H9 (cell line): Measurements from ENCODE around the gene HEATR1. TPM values are rescaled to one million over a fixed set of nuclear protein-coding genes. Genes with fewer than 3 reads are reported as not detected.

Experiments
- DNase-seq: peaks from one replicate; pipeline ENCODE4 v3.0.0-alpha.2; 2017
- H2AFZ ChIP-seq: one replicate; pipeline ENCODE4 v1.6.1; 2013; ENCODE audit warnings: mild to moderate bottlenecking, low read length, control low read depth, moderate library complexity
- H2AK5ac ChIP-seq: 2 replicates; pipeline ENCODE4 v1.6.1; 2013; ENCODE audit warnings: low read length, control low read depth, mixed read lengths; ENCODE audit not compliant: insufficient read length
- H2BK120ac ChIP-seq: one replicate; pipeline ENCODE4 v1.6.1; 2013; ENCODE audit warnings: low read depth, mild to moderate bottlenecking, low read length, control low read depth, inconsistent platforms; ENCODE audit not compliant: poor library complexity, severe bottlenecking
- H2BK12ac ChIP-seq: 2 replicates; pipeline ENCODE4 v1.6.1; 2013; ENCODE audit warnings: low read length, control low read depth, mixed read lengths, low read depth; ENCODE audit not compliant: insufficient read length
- H2BK15ac ChIP-seq: 2 replicates; pipeline ENCODE4 v1.6.1; 2013; ENCODE audit warnings: low read depth, low read length, control low read depth
- H2BK20ac ChIP-seq: one replicate; pipeline ENCODE4 v1.6.1; 2013; ENCODE audit warnings: low read depth, mild to moderate bottlenecking, low read length, control low read depth, inconsistent platforms; ENCODE audit not compliant: poor library complexity, severe bottlenecking
- H2BK5ac ChIP-seq: 2 replicates; pipeline ENCODE4 v1.6.1; 2013; ENCODE audit warnings: low read length, control low read depth, mixed read lengths; ENCODE audit not compliant: insufficient read length
- H3K14ac ChIP-seq: 2 replicates; pipeline ENCODE4 v1.6.1; 2013; ENCODE audit warnings: low read length, control low read depth; ENCODE audit not compliant: insufficient read depth
- H3K18ac ChIP-seq: 2 replicates; pipeline ENCODE4 v1.6.1; 2013; ENCODE audit warnings: low read depth, mild to moderate bottlenecking, mixed read lengths, low read length, control low read depth; ENCODE audit not compliant: insufficient read length
- H3K23ac ChIP-seq: 2 replicates; pipeline ENCODE4 v1.6.1; 2013; ENCODE audit warnings: low read length, control low read depth, mixed read lengths, low read depth; ENCODE audit not compliant: insufficient read length
- H3K23me2 ChIP-seq: 2 replicates; pipeline ENCODE4 v1.6.1; 2013; ENCODE audit warnings: low read depth, mild to moderate bottlenecking, mixed read lengths, low read length, control low read depth; ENCODE audit not compliant: insufficient read length, poor library complexity, severe bottlenecking
- H3K27ac ChIP-seq: 2 replicates; pipeline ENCODE4 v1.5.1; 2013; ENCODE audit warnings: low read length, control low read depth, mixed read lengths, low read depth; ENCODE audit not compliant: insufficient read length
- H3K27me3 ChIP-seq: 2 replicates; pipeline ENCODE4 v1.6.1; 2013; ENCODE audit warnings: low read length, control low read depth, inconsistent platforms; ENCODE audit not compliant: insufficient read depth
- H3K4ac ChIP-seq: 2 replicates; pipeline ENCODE4 v1.6.1; 2013; ENCODE audit warnings: low read depth, mild to moderate bottlenecking, control low read depth, inconsistent platforms, low read length, moderate library complexity
- H3K4me1 ChIP-seq: 2 replicates; pipeline ENCODE4 v1.6.1; 2013; ENCODE audit warnings: low read length, control low read depth, inconsistent platforms; ENCODE audit not compliant: insufficient read depth
- H3K4me2 ChIP-seq: 2 replicates; pipeline ENCODE4 v1.6.1; 2013; ENCODE audit warnings: low read length, control low read depth, mixed read lengths; ENCODE audit not compliant: insufficient read length, insufficient read depth
- H3K56ac ChIP-seq: 2 replicates; pipeline ENCODE4 v1.6.1; 2013; ENCODE audit warnings: low read depth, mild to moderate bottlenecking, mixed read lengths, low read length, control low read depth; ENCODE audit not compliant: insufficient read length
- H3K79me1 ChIP-seq: 2 replicates; pipeline ENCODE4 v1.6.1; 2013; ENCODE audit warnings: low read depth, mild to moderate bottlenecking, moderate library complexity, low read length, control low read depth, inconsistent platforms; ENCODE audit not compliant: insufficient read depth, poor library complexity, severe bottlenecking
- H3K79me2 ChIP-seq: 2 replicates; pipeline ENCODE4 v1.6.1; 2013; ENCODE audit warnings: low read length, control low read depth, inconsistent platforms; ENCODE audit not compliant: insufficient read depth
- H3K9ac ChIP-seq: 2 replicates; pipeline ENCODE4 v1.6.1; 2013; ENCODE audit warnings: low read length, control low read depth, mixed read lengths; ENCODE audit not compliant: insufficient read length; ENCODE audit errors: extremely low read depth
- H3K9me3 ChIP-seq: one replicate; pipeline ENCODE4 v1.6.1; 2013; ENCODE audit warnings: low read depth, low read length, inconsistent platforms; ENCODE audit not compliant: control insufficient read depth
- H3T11ph ChIP-seq: one replicate; pipeline ENCODE4 v1.6.1; 2013; ENCODE audit warnings: mild to moderate bottlenecking, low read length, control low read depth, inconsistent platforms
- H4K20me1 ChIP-seq: one replicate; pipeline ENCODE4 v1.6.1; 2013; ENCODE audit not compliant: control insufficient read depth, insufficient read length, insufficient read depth
- H4K5ac ChIP-seq: 2 replicates; pipeline ENCODE4 v1.6.1; 2013; ENCODE audit warnings: low read depth, mild to moderate bottlenecking, mixed read lengths, low read length, control low read depth; ENCODE audit not compliant: insufficient read length
- H4K8ac ChIP-seq: replicated peaks from 2 replicates; pipeline ENCODE4 v1.6.1; 2013; ENCODE audit warnings: low read length, control low read depth, mixed read lengths, low read depth; ENCODE audit not compliant: insufficient read length
- H4K91ac ChIP-seq: 2 replicates; pipeline ENCODE4 v1.6.1; 2013; ENCODE audit warnings: low read depth, mild to moderate bottlenecking, moderate library complexity, mixed read lengths, low read length, control low read depth; ENCODE audit not compliant: insufficient read length
- H3K27ac Mint-ChIP-seq, 3 experiments: 2 replicates in 2 of 3; 3 replicates in 1 of 3; pipeline ENCODE4 v1.8.0; 2020 to 2021; ENCODE audit warnings: mixed read lengths in 3 of 3, mild to moderate bottlenecking in 1 of 3, moderate library complexity in 1 of 3
- H3K27me3 Mint-ChIP-seq: 2 replicates; pipeline ENCODE4 v1.8.0; 2021; ENCODE audit warnings: low read depth, mild to moderate bottlenecking, moderate library complexity, mixed read lengths
- H3K36me3 Mint-ChIP-seq, 3 experiments: 2 replicates in 2 of 3; 3 replicates in 1 of 3; pipeline ENCODE4 v1.8.0; 2020 to 2021; ENCODE audit warnings: low read depth in 3 of 3, mixed read lengths in 3 of 3; ENCODE audit not compliant: insufficient read depth in 1 of 3
- H3K4me1 Mint-ChIP-seq, 2 experiments: 2 replicates each; pipeline ENCODE4 v1.8.0; 2020; ENCODE audit warnings: mixed read lengths in 2 of 2
- H3K4me3 Mint-ChIP-seq, 2 experiments: 2 replicates in 1 of 2; 3 replicates in 1 of 2; pipeline ENCODE4 v1.8.0; 2020 to 2021; ENCODE audit warnings: mild to moderate bottlenecking in 2 of 2, mixed read lengths in 2 of 2, moderate library complexity in 1 of 2
- H3K9me3 Mint-ChIP-seq, 2 experiments: 2 replicates in 1 of 2; 3 replicates in 1 of 2; pipeline ENCODE4 v1.8.0; 2020; ENCODE audit warnings: mild to moderate bottlenecking in 2 of 2, mixed read lengths in 2 of 2, moderate library complexity in 1 of 2
- WGBS: extraction: QIAGEN DNeasy Blood & Tissue Kit; methylation state at CpG from one replicate; pipeline ENCODE4 v1.1.7; 2013; ENCODE audit warnings: missing lambda C conversion rate, low lambda C conversion rate, mixed read lengths; ENCODE audit not compliant: insufficient read length; ENCODE audit errors: extremely low coverage; 5-methylcytosine and 5-hydroxymethylcytosine counted together
- total RNA-seq: library from RNA; stranded (reverse); gene quantifications from 2 replicates; pipeline ENCODE4 v1.2.1, GENCODE V29; 2021
- TF ChIP-seq, protein P1 (sequence below): fragments of 200-600 bp; sonication (generic); conservative IDR thresholded peaks from 3 replicates; pipeline ENCODE4 v1.8.0; 2021; ENCODE audit warnings: antibody characterized with exemption, mild to moderate bottlenecking

Gene HEATR1
- total RNA-seq, 1 experiment from 2014 or later = 88.2 TPM

DNA sequence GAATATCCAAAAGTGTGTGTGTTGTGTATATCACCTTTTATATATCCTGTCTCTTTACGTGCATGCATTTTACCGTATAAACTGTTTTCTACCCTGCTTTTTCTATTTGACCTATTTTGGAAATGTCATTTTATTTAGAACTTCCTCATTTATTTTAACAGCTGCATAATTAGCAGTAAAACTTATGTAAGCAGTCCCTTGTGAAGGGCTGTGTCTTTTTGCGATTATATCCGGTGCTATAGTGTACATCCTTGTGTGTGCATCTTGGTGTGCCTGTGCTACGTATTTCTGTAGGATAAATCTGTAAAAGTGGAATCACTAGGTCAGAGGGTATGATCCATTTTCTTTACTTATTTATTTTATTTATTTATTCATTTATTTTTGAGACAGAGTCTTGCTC is 73.4 kb downstream of the HEATR1 start:
- H3K9ac ChIP-seq = no peak overlapping the region
- no peak overlapping the region for H2AFZ ChIP-seq
- H4K20me1 ChIP-seq = no peaks in the 10 kb centered on the region
- H3K4me1 ChIP-seq = no peaks in the 10 kb centered on the region
- H3K4me2 ChIP-seq = no peak overlapping the region
- TF ChIP-seq, protein P1, sequence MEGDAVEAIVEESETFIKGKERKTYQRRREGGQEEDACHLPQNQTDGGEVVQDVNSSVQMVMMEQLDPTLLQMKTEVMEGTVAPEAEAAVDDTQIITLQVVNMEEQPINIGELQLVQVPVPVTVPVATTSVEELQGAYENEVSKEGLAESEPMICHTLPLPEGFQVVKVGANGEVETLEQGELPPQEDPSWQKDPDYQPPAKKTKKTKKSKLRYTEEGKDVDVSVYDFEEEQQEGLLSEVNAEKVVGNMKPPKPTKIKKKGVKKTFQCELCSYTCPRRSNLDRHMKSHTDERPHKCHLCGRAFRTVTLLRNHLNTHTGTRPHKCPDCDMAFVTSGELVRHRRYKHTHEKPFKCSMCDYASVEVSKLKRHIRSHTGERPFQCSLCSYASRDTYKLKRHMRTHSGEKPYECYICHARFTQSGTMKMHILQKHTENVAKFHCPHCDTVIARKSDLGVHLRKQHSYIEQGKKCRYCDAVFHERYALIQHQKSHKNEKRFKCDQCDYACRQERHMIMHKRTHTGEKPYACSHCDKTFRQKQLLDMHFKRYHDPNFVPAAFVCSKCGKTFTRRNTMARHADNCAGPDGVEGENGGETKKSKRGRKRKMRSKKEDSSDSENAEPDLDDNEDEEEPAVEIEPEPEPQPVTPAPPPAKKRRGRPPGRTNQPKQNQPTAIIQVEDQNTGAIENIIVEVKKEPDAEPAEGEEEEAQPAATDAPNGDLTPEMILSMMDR = no peak
- no peak overlapping the region for H3K18ac ChIP-seq
- H3K56ac ChIP-seq = no peak overlapping the region
- no peaks in the 10 kb centered on the region for H3K9me3 Mint-ChIP-seq
- H3K27ac ChIP-seq = no peak overlapping the region
- H3K36me3 Mint-ChIP-seq = peaks cover 0 to 4% (median 0%) of the 10 kb centered on the region in 3 experiments; a peak in 2 of 7 replicates
- H3K27me3 Mint-ChIP-seq = no peaks in the 10 kb centered on the region
- peaks cover 2 to 6% of the 10 kb centered on the region in 2 experiments; a peak in 1 of 4 replicates for H3K4me1 Mint-ChIP-seq
- H3K4me3 Mint-ChIP-seq = no peak overlapping the region
- no peak overlapping the region for H3K23ac ChIP-seq
- DNase-seq = no peak
- H3K23me2 ChIP-seq = no peaks in the 10 kb centered on the region
- no peak overlapping the region for H3K27ac Mint-ChIP-seq
- H4K8ac ChIP-seq = no peak overlapping the region
- H2BK120ac ChIP-seq = no peak overlapping the region
- no peak overlapping the region for H2BK5ac ChIP-seq
- no peak overlapping the region for H2BK20ac ChIP-seq
- no peak overlapping the region for H2BK15ac ChIP-seq
- no peaks in the 10 kb centered on the region for H3K79me2 ChIP-seq
- H3K79me1 ChIP-seq = no peaks in the 10 kb centered on the region
- H3T11ph ChIP-seq = no peak overlapping the region
- H2BK12ac ChIP-seq = no peak overlapping the region
- WGBS = no CpG with 5 or more reads among the region's 5 CpGs
- H3K4ac ChIP-seq = no peak overlapping the region
- no peaks in the 10 kb centered on the region for H3K9me3 ChIP-seq
- H4K5ac ChIP-seq = no peak overlapping the region
- no peaks in the 10 kb centered on the region for H3K27me3 ChIP-seq
- H2AK5ac ChIP-seq = no peak overlapping the region
- H3K14ac ChIP-seq = no peak overlapping the region
- no peak overlapping the region for H4K91ac ChIP-seq
